Cardiac muscle cell (in vitro differentiated cells and primary cell): ENCODE results near the gene ZNF438. TPM values are rescaled to one million over a fixed set of nuclear protein-coding genes. Genes with fewer than 3 reads are reported as not detected.
A peak's percentile ranks its signal among the peaks of the same experiment; 100 is the strongest.

ENCODE experiments used
- DNase-seq, 2 donors: peaks; one replicate each; pipeline versions ENCODE4 v3.0.0 to v3.0.0-alpha.2; 2010 to 2017; ENCODE audit warnings: low read depth in 1 of 2, low spot score in 1 of 2
- H3K27ac ChIP-seq: fragments of 200-600 bp; sonication (generic); 2 replicates; pipeline ENCODE4 v1.5.1; 2016
- H3K27me3 ChIP-seq: fragments of 200-600 bp; sonication (generic); 2 replicates; pipeline ENCODE4 v1.6.0; 2016; ENCODE audit warnings: control low read depth
- H3K36me3 ChIP-seq: fragments of 200-600 bp; sonication (generic); 2 replicates; pipeline ENCODE4 v1.5.1; 2016; ENCODE audit warnings: control low read depth
- H3K4me1 ChIP-seq: fragments of 200-600 bp; sonication (generic); 2 replicates; pipeline ENCODE4 v1.8.1; 2017; ENCODE audit warnings: low read depth, mild to moderate bottlenecking, mixed run types
- H3K4me3 ChIP-seq: fragments of 200-600 bp; sonication (generic); 2 replicates; pipeline ENCODE4 v1.5.1; 2016; ENCODE audit warnings: mild to moderate bottlenecking
- H3K9me3 ChIP-seq: fragments of 200-600 bp; sonication (generic); 2 replicates; pipeline ENCODE4 v1.5.1; 2017; ENCODE audit warnings: low read depth, mild to moderate bottlenecking, control low read depth
- CTCF ChIP-seq: IDR thresholded peaks from 2 replicates; pipeline ENCODE4 v1.5.1; 2012; ENCODE audit warnings: low read depth, mild to moderate bottlenecking, low read length
- polyA plus RNA-seq: library from polyadenylated mRNA; unstranded; fragments of >200 nt; fragmentation: Nextera tagmentation; extraction: Ambion mirVana; gene quantifications from 2 replicates; pipeline ENCODE4 v1.2.1, GENCODE V29; 2016
- total RNA-seq: library from RNA; depleted of rRNA; stranded (reverse); fragments of >200 nt; gene quantifications from 2 replicates; pipeline ENCODE4 v1.2.3, GENCODE V29; 2016

Gene ZNF438
- total and polyA plus RNA-seq, 2 experiments from 2014 or later = 2.9 to 6.0 TPM

GRCh38 chr10:30980951-30981616, 50.6 kb downstream of the ZNF438 start:
- Histone ChIP-seq H3K9me3 (no peaks in the 10 kb centered on the region), H3K27ac (peak overlapping the region; percentile 30), H3K27me3 (no peaks in the 10 kb centered on the region), H3K4me1 (no peaks in the 10 kb centered on the region), H3K36me3 (no peaks in the 10 kb centered on the region), H3K4me3 (no peak overlapping the region)
- no peak for TF ChIP-seq CTCF
- DNase-seq = peak in 1 of 2 donors; percentile 86

GRCh38 chr10:30979956-30980355, 51.7 kb downstream of the ZNF438 start:
- Histone ChIP-seq H3K27me3 (no peaks in the 10 kb centered on the region), H3K4me1 (no peaks in the 10 kb centered on the region), H3K36me3 (no peaks in the 10 kb centered on the region), H3K27ac (no peak overlapping the region), H3K4me3 (no peak overlapping the region), H3K9me3 (no peaks in the 10 kb centered on the region)
- no peak for TF ChIP-seq CTCF
- no peak for DNase-seq

- no peaks in the 10 kb centered on the region for H3K9me3 ChIP-seq
- H3K4me3 ChIP-seq = no peak overlapping the region
- H3K4me1 ChIP-seq = no peaks in the 10 kb centered on the region
- no peak for DNase-seq
- no peaks in the 10 kb centered on the region for H3K36me3 ChIP-seq
- no peak for TF ChIP-seq CTCF
- H3K27me3 ChIP-seq = no peaks in the 10 kb centered on the region
- no peak overlapping the region for H3K27ac ChIP-seq
Observed at GRCh38 chr10:30978843-30979242, 52.8 kb downstream of the ZNF438 start.

- DNase-seq = no peak
Observed at GRCh38 chr10:30977385-30977784, 54.3 kb downstream of the ZNF438 start.

GRCh38 chr10:30974773-30975415, 56.8 kb downstream of the ZNF438 start:
- TF ChIP-seq CTCF = no peak
- no peaks in the 10 kb centered on the region for H3K4me1 ChIP-seq
- no peaks in the 10 kb centered on the region for H3K36me3 ChIP-seq
- H3K27ac ChIP-seq = no peak overlapping the region
- no peak overlapping the region for H3K4me3 ChIP-seq
- no peaks in the 10 kb centered on the region for H3K9me3 ChIP-seq
- no peaks in the 10 kb centered on the region for H3K27me3 ChIP-seq
- peak in 1 of 2 donors; percentile 70 for DNase-seq

More at GRCh38 chr10:30977385-30977784, 54.3 kb downstream of the ZNF438 start:
- TF ChIP-seq CTCF = no peak
- H3K27me3 ChIP-seq = no peaks in the 10 kb centered on the region
- H3K27ac ChIP-seq = no peak overlapping the region
- H3K4me3 ChIP-seq = no peak overlapping the region
- H3K36me3 ChIP-seq = no peaks in the 10 kb centered on the region
- H3K9me3 ChIP-seq = no peaks in the 10 kb centered on the region
- no peaks in the 10 kb centered on the region for H3K4me1 ChIP-seq
